Breast epithelium (tissue), 4 donors: ENCODE results near the gene SYNCRIP. TPM values are rescaled to one million over a fixed set of nuclear protein-coding genes. Genes with fewer than 3 reads are reported as not detected.
"Not testable (repeated sequence)": the region's sequence is repeated elsewhere in the genome, so short reads cannot be mapped to it uniquely, and the experiment has no call there.

Experiments
- DNase-seq, 2 donors: peaks; one replicate each; pipeline ENCODE4 v3.0.0-alpha.2; 2019; ENCODE audit warnings: low spot score in 2 of 2
- H3K27ac ChIP-seq, 2 donors: fragments of 200-600 bp; sonication (generic) in 1 of 2; one replicate each; pipeline ENCODE4 v1.5.1; 2016 to 2019; ENCODE audit warnings: mild to moderate bottlenecking in 1 of 2
- H3K27me3 ChIP-seq, 2 donors: fragments of 200-600 bp; sonication (generic) in 1 of 2; one replicate each; pipeline versions ENCODE4 v1.5.1 to v1.6.0; 2017 to 2019; ENCODE audit warnings: control low read depth in 1 of 2, mild to moderate bottlenecking in 1 of 2
- H3K36me3 ChIP-seq: fragments of 200-600 bp; one replicate; pipeline ENCODE4 v1.5.1; 2019
- H3K4me1 ChIP-seq, 2 donors: fragments of 200-600 bp; sonication (generic); one replicate each; pipeline ENCODE4 v1.5.1; 2016 to 2019; ENCODE audit warnings: control low read depth in 1 of 2
- H3K4me3 ChIP-seq, 3 donors: fragments of 200-600 bp; sonication (generic); 1 replicate in 2 of 3; 2 replicates in 1 of 3; pipeline ENCODE4 v1.5.1; 2016 to 2019; ENCODE audit warnings: mild to moderate bottlenecking in 3 of 3, moderate library complexity in 2 of 3
- H3K9me3 ChIP-seq, 2 donors: fragments of 200-600 bp; sonication (generic) in 1 of 2; one replicate each; pipeline ENCODE4 v1.5.1; 2016 to 2019; ENCODE audit warnings: control low read depth in 1 of 2
- CTCF ChIP-seq, 3 donors: fragments of 450-650 bp; IDR thresholded peaks; one replicate each; pipeline ENCODE4 v1.5.1; 2016 to 2017; ENCODE audit warnings: antibody characterized with exemption in 3 of 3, mild to moderate bottlenecking in 3 of 3, moderate library complexity in 3 of 3
- POLR2A ChIP-seq: fragments of 450-650 bp; IDR thresholded peaks from one replicate; pipeline ENCODE4 v1.6.1; 2016; ENCODE audit warnings: antibody characterized with exemption, mild to moderate bottlenecking, moderate library complexity
- POLR2AphosphoS5 ChIP-seq, 3 donors: sonication (generic); formaldehyde crosslinking; IDR thresholded peaks; one replicate each; pipeline ENCODE4 v1.6.1; 2017; ENCODE audit warnings: antibody characterized with exemption in 3 of 3
- intact Hi-C: fragments of 100-400 bp; cut with DNase I; formaldehyde crosslinking; loops from one replicate; pipeline ENCODE4 v1.15.1; 2023; ENCODE audit warnings: low total_unique reads
- total RNA-seq, 3 donors: library from RNA; depleted of rRNA; stranded (reverse); fragments of >200 nt; gene quantifications; one replicate each; pipeline ENCODE4 v1.1.0, GENCODE V29; 2016

Gene SYNCRIP
- total RNA-seq, 3 donors from 2014 or later = 56.0 to 77.9 (median 67.8) TPM

GRCh38 chr6:85632164-85632942 lies 10.3 kb downstream of the SYNCRIP start:
- H3K27ac ChIP-seq = no peak overlapping the region
- no peaks in the 10 kb centered on the region for H3K4me1 ChIP-seq
- DNase-seq = no peak
- H3K9me3 ChIP-seq = no peaks in the 10 kb centered on the region
- H3K4me3 ChIP-seq = no peak overlapping the region
- TF ChIP-seq CTCF (IDR thresholded peaks at IDR 0.05) (no peak), POLR2AphosphoS5 (IDR thresholded peaks at IDR 0.05) (no peak), POLR2A (no peak)
- no peaks in the 10 kb centered on the region for H3K27me3 ChIP-seq
- intact Hi-C loops = no loop called here
- no peaks in the 10 kb centered on the region for H3K36me3 ChIP-seq

- H3K27me3 ChIP-seq, H3K4me1 ChIP-seq, intact Hi-C loops, H3K36me3 ChIP-seq, DNase-seq, H3K27ac ChIP-seq, H3K9me3 ChIP-seq, H3K4me3 ChIP-seq: not testable (repeated sequence)
Observed at GRCh38 chr6:85631117-85631516, 11.6 kb downstream of the SYNCRIP start.

GRCh38 chr6:85628353-85628752 lies 14.3 kb downstream of the SYNCRIP start:
- TF ChIP-seq CTCF (IDR thresholded peaks at IDR 0.05) (no peak), POLR2A (no peak), POLR2AphosphoS5 (IDR thresholded peaks at IDR 0.05) (no peak)
- Histone ChIP-seq H3K27me3 (no peaks in the 10 kb centered on the region), H3K27ac (no peak overlapping the region), H3K36me3 (no peaks in the 10 kb centered on the region), H3K9me3 (no peaks in the 10 kb centered on the region), H3K4me1 (no peaks in the 10 kb centered on the region), H3K4me3 (no peak overlapping the region)
- intact Hi-C loops = no loop called here
- no peak for DNase-seq

- H3K9me3 ChIP-seq = no peaks in the 10 kb centered on the region
- H3K27me3 ChIP-seq = no peaks in the 10 kb centered on the region
- intact Hi-C loops = no loop called here
- DNase-seq = no peak
- H3K36me3 ChIP-seq = no peaks in the 10 kb centered on the region
- H3K4me3 ChIP-seq = no peak overlapping the region
- H3K27ac ChIP-seq = no peak overlapping the region
- TF ChIP-seq POLR2AphosphoS5 (IDR thresholded peaks at IDR 0.05) (no peak), POLR2A (no peak), CTCF (IDR thresholded peaks at IDR 0.05) (no peak)
- H3K4me1 ChIP-seq = no peaks in the 10 kb centered on the region
Observed at GRCh38 chr6:85620308-85620707, 22.4 kb downstream of the SYNCRIP start.

GRCh38 chr6:85614780-85615179 lies 27.9 kb downstream of the SYNCRIP start:
- TF ChIP-seq POLR2AphosphoS5 (IDR thresholded peaks at IDR 0.05) = no peak
- TF ChIP-seq POLR2A = no peak
- TF ChIP-seq CTCF (IDR thresholded peaks at IDR 0.05) = no peak
- no peak overlapping the region for H3K27ac ChIP-seq
- intact Hi-C loops = no loop called here
- H3K4me1 ChIP-seq = no peaks in the 10 kb centered on the region
- no peaks in the 10 kb centered on the region for H3K9me3 ChIP-seq
- peaks cover 7% of the 10 kb centered on the region for H3K36me3 ChIP-seq
- H3K27me3 ChIP-seq = no peaks in the 10 kb centered on the region
- no peak for DNase-seq
- H3K4me3 ChIP-seq = no peak overlapping the region
